HCT116 (cell line): ENCODE results near the gene IDI1. TPM values are rescaled to one million over a fixed set of nuclear protein-coding genes. Genes with fewer than 3 reads are reported as not detected.

Experiments
- ATAC-seq: fragments of 200-7000 bp; cut with Tn5 transposase; 2 replicates; pipeline ENCODE4 v1.9.1; 2020; ENCODE audit warnings: mild to moderate bottlenecking, moderate library complexity
- BruUV-seq: library from RNA; stranded (reverse); fragments of 400-500 nt; replicated peaks from 2 replicates; lab custom pipeline; 2021; lab: Mats Ljungman, UMichigan
- CTCF ChIA-PET: fragments of 300-600 bp; sonication (Branson Sonifier 250); formaldehyde crosslinking; loops from one replicate; lab custom pipeline; 2021; ENCODE audit warnings: antibody characterized with exemption; lab: Charles Lee
- POLR2A ChIA-PET: fragments of 300-600, 350-600 bp; sonication (Branson Sonifier 250); formaldehyde crosslinking; loops from one replicate; lab custom pipeline; 2021; ENCODE audit warnings: antibody characterized with exemption; lab: Charles Lee
- RAD21 ChIA-PET, 2 experiments: fragments of 300-600 bp; sonication (Branson Sonifier 250); formaldehyde crosslinking; loops; one replicate each; lab custom pipeline; 2023; ENCODE audit warnings: low total read pairs in 2 of 2; ENCODE audit not compliant: uncharacterized antibody in 2 of 2, unreplicated experiment in 2 of 2, low non-redundant PET in 1 of 2; lab: Charles Lee
- DNase-seq: peaks from one replicate; pipeline ENCODE4 v3.0.0-alpha.2; 2010; ENCODE audit warnings: low read depth, low spot score
- H2AFZ ChIP-seq: fragments of 200-600 bp; shearing (Covaris generic), sonication (generic); 2 replicates; pipeline ENCODE4 v1.6.1; 2017; ENCODE audit warnings: low read depth, mixed run types, mixed read lengths, antibody characterized with exemption, low read length; ENCODE audit not compliant: poor library complexity, severe bottlenecking
- H3K27ac ChIP-seq: 2 replicates; pipeline ENCODE4 v1.5.1; 2012; ENCODE audit warnings: low read depth, low read length
- H3K27me3 ChIP-seq: fragments of 200-600 bp; sonication (generic); 2 replicates; pipeline ENCODE4 v1.6.1; 2016; ENCODE audit warnings: mixed run types, low read length, mixed read lengths; ENCODE audit not compliant: insufficient read depth
- H3K36me3 ChIP-seq, 2 experiments: fragments of 200-500 bp in 1 of 2; fragments of 200-600 bp in 1 of 2; sonication (Bioruptor generic) in 1 of 2; sonication (generic) in 1 of 2; 2 replicates each; pipeline versions ENCODE4 v1.5.1 to v1.6.1; 2014 to 2016; ENCODE audit warnings: low read length in 2 of 2, inconsistent platforms in 1 of 2, mixed read lengths in 1 of 2, mixed run types in 1 of 2; ENCODE audit not compliant: insufficient read depth in 2 of 2, control insufficient read depth in 1 of 2
- H3K4me1 ChIP-seq, 2 experiments: fragments of 200-600 bp in 1 of 2; sonication (generic) in 1 of 2; 2 replicates each; pipeline versions ENCODE4 v1.5.1 to v1.6.1; 2012 to 2017; ENCODE audit warnings: low read length in 2 of 2, inconsistent platforms in 1 of 2, mild to moderate bottlenecking in 1 of 2, mixed read lengths in 1 of 2, mixed run types in 1 of 2, moderate library complexity in 1 of 2; ENCODE audit not compliant: insufficient read depth in 2 of 2, control insufficient read depth in 1 of 2
- H3K4me2 ChIP-seq: fragments of 200-600 bp; sonication (generic); 2 replicates; pipeline ENCODE4 v1.6.1; 2017; ENCODE audit warnings: mixed run types, low read length, mixed read lengths
- H3K4me3 ChIP-seq, 2 experiments: fragments of 200-600 bp in 1 of 2; sonication (generic) in 1 of 2; replicated peaks in 1 of 2; 2 replicates each; pipeline ENCODE4 v1.5.1; 2011 to 2016; ENCODE audit warnings: low read length in 2 of 2, control low read depth in 1 of 2, low read depth in 1 of 2, mild to moderate bottlenecking in 1 of 2, mixed read lengths in 1 of 2, mixed run types in 1 of 2
- H3K79me2 ChIP-seq: fragments of 200-600 bp; sonication (generic); 2 replicates; pipeline ENCODE4 v1.6.1; 2017; ENCODE audit warnings: mild to moderate bottlenecking, mixed run types, low read length, moderate library complexity, mixed read lengths; ENCODE audit not compliant: insufficient read depth
- H3K9ac ChIP-seq: fragments of 200-600 bp; sonication (generic); 2 replicates; pipeline ENCODE4 v1.6.1; 2016; ENCODE audit warnings: low read length, mixed read lengths
- H3K9me2 ChIP-seq: fragments of 200-600 bp; sonication (generic), shearing (Covaris generic); 2 replicates; pipeline ENCODE4 v1.6.1; 2017; ENCODE audit warnings: mixed run types, mild to moderate bottlenecking, moderate library complexity; ENCODE audit not compliant: insufficient read depth
- H3K9me3 ChIP-seq, 2 experiments: fragments of 200-500 bp in 1 of 2; fragments of 200-600 bp in 1 of 2; sonication (Bioruptor generic) in 1 of 2; sonication (generic) in 1 of 2; 2 replicates each; pipeline ENCODE4 v1.6.1; 2014 to 2017; ENCODE audit warnings: low read length in 2 of 2, mixed read lengths in 2 of 2, inconsistent platforms in 1 of 2, low read depth in 1 of 2, mild to moderate bottlenecking in 1 of 2, mixed run types in 1 of 2, moderate library complexity in 1 of 2; ENCODE audit not compliant: control insufficient read depth in 1 of 2, insufficient read depth in 1 of 2
- H4K20me1 ChIP-seq: fragments of 200-600 bp; sonication (generic), shearing (Covaris generic); 2 replicates; pipeline ENCODE4 v1.6.1; 2017; ENCODE audit warnings: mixed run types, mild to moderate bottlenecking, moderate library complexity; ENCODE audit not compliant: insufficient read depth
- CBX3 ChIP-seq: IDR thresholded peaks from 2 replicates; pipeline ENCODE4 v1.6.1; 2012; ENCODE audit warnings: low read depth
- CEBPB ChIP-seq: IDR thresholded peaks from 2 replicates; pipeline ENCODE4 v1.6.1; 2012; ENCODE audit warnings: low read depth
- CTCF ChIP-seq, 3 experiments: fragments of 200-600 bp in 1 of 3; sonication (generic) in 1 of 3; IDR thresholded peaks in 2 of 3; conservative IDR thresholded peaks in 1 of 3; 2 replicates each; pipeline ENCODE4 v1.5.1; 2012 to 2017; ENCODE audit warnings: low read depth in 2 of 3, low read length in 2 of 3, antibody characterized with exemption in 1 of 3, borderline replicate concordance in 1 of 3, control low read depth in 1 of 3, mild to moderate bottlenecking in 1 of 3, mixed read lengths in 1 of 3, mixed run types in 1 of 3, moderate library complexity in 1 of 3; ENCODE audit not compliant: insufficient read depth in 1 of 3
- ELF1 ChIP-seq: IDR thresholded peaks from 2 replicates; pipeline ENCODE4 v1.6.1; 2012; ENCODE audit warnings: low read depth, borderline replicate concordance
- EZH2 ChIP-seq: fragments of 200-600 bp; sonication (generic); IDR thresholded peaks from 2 replicates; pipeline ENCODE4 v1.6.1; 2017; ENCODE audit warnings: antibody characterized with exemption, mixed run types
- FOSL1 ChIP-seq: IDR thresholded peaks from 2 replicates; pipeline ENCODE4 v1.6.1; 2012; ENCODE audit warnings: low read depth
- POLR2A ChIP-seq: IDR thresholded peaks from 2 replicates; pipeline ENCODE4 v1.7.0; 2011; ENCODE audit warnings: borderline replicate concordance; ENCODE audit not compliant: insufficient read depth, insufficient read length; ENCODE audit errors: extremely low read depth
- POLR2AphosphoS5 ChIP-seq: IDR thresholded peaks from 2 replicates; pipeline ENCODE4 v1.6.1; 2011; ENCODE audit warnings: mild to moderate bottlenecking, low read depth, low read length, moderate library complexity
- RAD21 ChIP-seq: IDR thresholded peaks from 2 replicates; pipeline ENCODE4 v1.6.1; 2012; ENCODE audit warnings: low read depth, mild to moderate bottlenecking
- REST ChIP-seq: IDR thresholded peaks from 2 replicates; pipeline ENCODE4 v1.6.1; 2012; ENCODE audit warnings: low read depth
- SIN3A ChIP-seq: IDR thresholded peaks from 2 replicates; pipeline ENCODE4 v1.6.1; 2012; ENCODE audit warnings: low read depth
- SRF ChIP-seq: IDR thresholded peaks from 2 replicates; pipeline ENCODE4 v1.6.1; 2012; ENCODE audit warnings: low read depth
- TCF7L2 ChIP-seq: IDR thresholded peaks from 2 replicates; pipeline ENCODE4 v1.7.0; 2011; ENCODE audit warnings: borderline replicate concordance, inconsistent platforms; ENCODE audit not compliant: insufficient read depth, insufficient read length; ENCODE audit errors: extremely low read depth
- YY1 ChIP-seq: IDR thresholded peaks from 2 replicates; pipeline ENCODE4 v1.6.1; 2011; ENCODE audit warnings: low read length, low read depth, moderate library complexity, mild to moderate bottlenecking; ENCODE audit not compliant: insufficient replicate concordance; ENCODE audit errors: extremely low read depth
- ZBTB33 ChIP-seq: IDR thresholded peaks from 2 replicates; pipeline ENCODE4 v1.6.1; 2011; ENCODE audit warnings: mild to moderate bottlenecking, low read length, moderate library complexity; ENCODE audit not compliant: insufficient replicate concordance; ENCODE audit errors: extremely low read depth
- ZFX ChIP-seq: fragments of 450-650 bp; IDR thresholded peaks from 2 replicates; pipeline ENCODE4 v1.6.1; 2017
- intact Hi-C: fragments of 100-400 bp; cut with micrococcal nuclease; formaldehyde crosslinking; loops from 2 replicates; pipeline ENCODE4 v1.10.0; 2022
- total RNA-seq: library from RNA; stranded (reverse); gene quantifications from one replicate; pipeline ENCODE4 v1.2.1, GENCODE V29; 2021; ENCODE audit not compliant: unreplicated experiment

The IDI1 gene
- total RNA-seq, 1 experiment from 2014 or later = 37.8 TPM

GRCh38 chr10:1058017-1058416 lies 9.1 kb upstream of the IDI1 start:
- peak overlapping the region; percentile 94; the same call in 1 of the 2 replicates for H3K9ac ChIP-seq

More at GRCh38 chr10:1058017-1058416, 9.1 kb upstream of the IDI1 start:
- ATAC-seq (no peak), DNase-seq (no peak)
- Histone ChIP-seq H3K4me2 (peak overlapping the region; percentile 82), H2AFZ (no peak overlapping the region), H3K9me3 (no peaks in the 10 kb centered on the region), H3K9me2 (no peaks in the 10 kb centered on the region), H3K36me3 (no peaks in the 10 kb centered on the region; a peak in 1 of 4 replicates), H3K79me2 (peaks cover 86% of the 10 kb centered on the region), H3K4me3 (peak overlapping the region in 1 of 2 experiments; percentile 91; a peak in 1 of 4 replicates), H3K27me3 (no peaks in the 10 kb centered on the region), H3K27ac (no peak overlapping the region), H3K4me1 (peaks cover 12 to 16% of the 10 kb centered on the region in 2 experiments; a peak in 3 of 4 replicates), H4K20me1 (no peaks in the 10 kb centered on the region)
- BruUV-seq = no TSS peak
- TF ChIP-seq ZFX = no peak
- TF ChIP-seq RAD21 = no peak
- TF ChIP-seq SRF = no peak
- TF ChIP-seq ZBTB33 = no peak
- no peak for TF ChIP-seq TCF7L2
- TF ChIP-seq CTCF (IDR thresholded peaks at IDR 0.05 in 2 of 3, conservative IDR thresholded peaks at IDR 0.05 in 1 of 3; ENCODE audit: borderline replicate concordance in 1 of 3, insufficient read depth in 1 of 3, low read depth in 2 of 3, low read length in 2 of 3) = no peak
- TF ChIP-seq REST = no peak
- no peak for TF ChIP-seq CEBPB
- no peak for TF ChIP-seq FOSL1
- TF ChIP-seq POLR2AphosphoS5 = no peak
- no peak for TF ChIP-seq SIN3A
- no peak for TF ChIP-seq POLR2A
- no peak for TF ChIP-seq ELF1
- no peak for TF ChIP-seq YY1
- TF ChIP-seq EZH2 = no peak
- no peak for TF ChIP-seq CBX3
- POLR2A ChIA-PET = no interaction called here
- CTCF ChIA-PET = no interaction called here
- intact Hi-C loops = loop anchor here (10.0 kb wide), 1 partner anchor 123 kb away; the partner anchor contains the start of gene LARP4B
- RAD21 ChIA-PET = no interaction called here
